Trophoblast cell (in vitro differentiated cells and primary cell): Measurements from ENCODE around the gene COX20.
"Not testable (repeated sequence)": the region's sequence is repeated elsewhere in the genome, so short reads cannot be mapped to it uniquely, and the experiment has no call there.

Experiments used
- DNase-seq, 2 donors: peaks; one replicate each; pipeline ENCODE4 v3.0.0-alpha.2; 2016
- H2AFZ ChIP-seq: 2 replicates; pipeline ENCODE4 v1.6.1; 2013; ENCODE audit warnings: low read length, moderate library complexity, mild to moderate bottlenecking; ENCODE audit not compliant: insufficient read depth, poor library complexity
- H2AK5ac ChIP-seq: 2 replicates; pipeline ENCODE4 v1.6.1; 2013; ENCODE audit warnings: mild to moderate bottlenecking, low read length
- H2BK120ac ChIP-seq: 2 replicates; pipeline ENCODE4 v1.6.1; 2013; ENCODE audit warnings: low read length, mild to moderate bottlenecking, moderate library complexity; ENCODE audit not compliant: insufficient read depth, poor library complexity
- H2BK12ac ChIP-seq: 2 replicates; pipeline ENCODE4 v1.6.1; 2013; ENCODE audit warnings: mild to moderate bottlenecking, low read length, moderate library complexity
- H2BK5ac ChIP-seq: 2 replicates; pipeline ENCODE4 v1.6.1; 2013; ENCODE audit warnings: low read length, low read depth, moderate library complexity, mild to moderate bottlenecking; ENCODE audit not compliant: poor library complexity
- H3K14ac ChIP-seq: 2 replicates; pipeline ENCODE4 v1.6.1; 2013; ENCODE audit warnings: mild to moderate bottlenecking, low read length
- H3K18ac ChIP-seq: 2 replicates; pipeline ENCODE4 v1.6.1; 2013; ENCODE audit warnings: mild to moderate bottlenecking, low read length
- H3K23ac ChIP-seq: 2 replicates; pipeline ENCODE4 v1.6.1; 2013; ENCODE audit warnings: low read length
- H3K27ac ChIP-seq: 2 replicates; pipeline ENCODE4 v1.5.1; 2013; ENCODE audit warnings: low read depth, mild to moderate bottlenecking, inconsistent platforms, low read length, moderate library complexity
- H3K27me3 ChIP-seq: 2 replicates; pipeline ENCODE4 v1.6.1; 2013; ENCODE audit warnings: inconsistent platforms, mild to moderate bottlenecking, low read length, moderate library complexity; ENCODE audit not compliant: insufficient read depth
- H3K36me3 ChIP-seq, 2 experiments: 1 replicate in 1 of 2; 2 replicates in 1 of 2; pipeline ENCODE4 v1.6.1; 2013; ENCODE audit warnings: low read length in 2 of 2, mild to moderate bottlenecking in 2 of 2, moderate library complexity in 1 of 2; ENCODE audit not compliant: insufficient read depth in 2 of 2, control insufficient read depth in 1 of 2
- H3K4ac ChIP-seq: 2 replicates; pipeline ENCODE4 v1.6.1; 2013; ENCODE audit warnings: low read depth, mild to moderate bottlenecking, low read length, moderate library complexity
- H3K4me1 ChIP-seq, 2 experiments: 1 replicate in 1 of 2; 2 replicates in 1 of 2; pipeline ENCODE4 v1.6.1; 2013; ENCODE audit warnings: low read length in 2 of 2, mild to moderate bottlenecking in 2 of 2, moderate library complexity in 1 of 2; ENCODE audit not compliant: insufficient read depth in 2 of 2, control insufficient read depth in 1 of 2
- H3K4me2 ChIP-seq: 2 replicates; pipeline ENCODE4 v1.6.1; 2013; ENCODE audit warnings: inconsistent platforms, mild to moderate bottlenecking, low read length, moderate library complexity
- H3K4me3 ChIP-seq: 2 replicates; pipeline ENCODE4 v1.5.1; 2013; ENCODE audit warnings: mild to moderate bottlenecking, low read depth, low read length, inconsistent platforms
- H3K79me1 ChIP-seq: one replicate; pipeline ENCODE4 v1.6.1; 2013; ENCODE audit warnings: low read length
- H3K79me2 ChIP-seq: 2 replicates; pipeline ENCODE4 v1.6.1; 2013; ENCODE audit warnings: low read length, mild to moderate bottlenecking; ENCODE audit not compliant: control insufficient read depth, insufficient read depth, poor library complexity
- H3K9ac ChIP-seq: 2 replicates; pipeline ENCODE4 v1.6.1; 2013; ENCODE audit warnings: mild to moderate bottlenecking, low read length
- H3K9me3 ChIP-seq: 2 replicates; pipeline ENCODE4 v1.6.1; 2013; ENCODE audit warnings: low read depth, mild to moderate bottlenecking, control low read depth, inconsistent platforms, low read length; ENCODE audit not compliant: insufficient read depth
- H4K12ac ChIP-seq: 2 replicates; pipeline ENCODE4 v1.6.1; 2013; ENCODE audit warnings: low read depth, mild to moderate bottlenecking, low read length, moderate library complexity
- H4K8ac ChIP-seq: 2 replicates; pipeline ENCODE4 v1.6.1; 2013; ENCODE audit warnings: low read depth, mild to moderate bottlenecking, low read length, moderate library complexity
- H4K91ac ChIP-seq: one replicate; pipeline ENCODE4 v1.6.1; 2013; ENCODE audit warnings: low read depth, mild to moderate bottlenecking, low read length, moderate library complexity
- WGBS: extraction: QIAGEN DNeasy Blood & Tissue Kit; methylation state at CpG from one replicate; pipeline ENCODE4 v1.1.7; 2013; ENCODE audit warnings: missing lambda C conversion rate; ENCODE audit not compliant: insufficient read length, insufficient coverage; ENCODE audit errors: extremely low coverage; 5-methylcytosine and 5-hydroxymethylcytosine counted together

COX20 gene

GRCh38 chr1:244833260-244833659 is 2.2 kb upstream of the COX20 start:
- H3K27ac ChIP-seq, H3K4ac ChIP-seq, H2BK5ac ChIP-seq, H3K14ac ChIP-seq, H3K79me2 ChIP-seq, H2BK12ac ChIP-seq, H3K4me2 ChIP-seq, H2AK5ac ChIP-seq, H3K36me3 ChIP-seq, H3K27me3 ChIP-seq, H3K9ac ChIP-seq, H2BK120ac ChIP-seq, H4K91ac ChIP-seq, H3K18ac ChIP-seq, H3K4me1 ChIP-seq, H3K9me3 ChIP-seq, DNase-seq, H2AFZ ChIP-seq, H3K4me3 ChIP-seq, H3K23ac ChIP-seq, H4K12ac ChIP-seq: not testable (repeated sequence)
- Histone ChIP-seq H4K8ac (peak overlapping the region; percentile 38), H3K79me1 (peaks cover 21% of the 10 kb centered on the region)
- no CpG with 5 or more reads among the region's 8 CpGs for WGBS

- H4K12ac ChIP-seq = peak overlapping the region; percentile 77
- no CpG with 5 or more reads among the region's 32 CpGs for WGBS
- peak overlapping the region; percentile 78 for H3K14ac ChIP-seq
- H4K8ac ChIP-seq = peak overlapping the region; percentile 82
- peak overlapping the region; percentile 90 for H4K91ac ChIP-seq
- H3K4me1 ChIP-seq = no peaks in the 10 kb centered on the region
- H3K23ac ChIP-seq = no peak overlapping the region
- H2BK5ac ChIP-seq = peak overlapping the region; percentile 56
- H3K79me2 ChIP-seq = peaks cover 6% of the 10 kb centered on the region
- no peaks in the 10 kb centered on the region for H3K9me3 ChIP-seq
- peak overlapping the region; percentile 100 for H3K27ac ChIP-seq
- peak overlapping the region; percentile 8 for H3K4ac ChIP-seq
- H3K18ac ChIP-seq = no peak overlapping the region
- H2BK120ac ChIP-seq = peak overlapping the region; percentile 54
- H3K79me1 ChIP-seq = peaks cover 21% of the 10 kb centered on the region
- H3K27me3 ChIP-seq = no peaks in the 10 kb centered on the region
- peak overlapping the region; percentile 77 for H2AFZ ChIP-seq
- peak; percentile 66 to 87 for DNase-seq
- H3K4me3 ChIP-seq = no peak overlapping the region
- no peak overlapping the region for H2BK12ac ChIP-seq
- H3K4me2 ChIP-seq = peak overlapping the region; percentile 82
- no peak overlapping the region for H2AK5ac ChIP-seq
- H3K36me3 ChIP-seq = peaks cover 0 to 3% of the 10 kb centered on the region in 2 experiments
- peak overlapping the region; percentile 67 for H3K9ac ChIP-seq
Observed at GRCh38 chr1:244833734-244834542, 1.5 kb upstream of the COX20 start.

GRCh38 chr1:244834543-244835275 is 749 bp upstream of the COX20 start:
- peak overlapping the region; percentile 77 for H2AFZ ChIP-seq
- peak overlapping the region; percentile 82 for H3K4me2 ChIP-seq
- peaks cover 6% of the 10 kb centered on the region for H3K79me2 ChIP-seq
- H3K27ac ChIP-seq = peak overlapping the region; percentile 100
- peak overlapping the region; percentile 78 for H4K12ac ChIP-seq
- H3K4me1 ChIP-seq = no peaks in the 10 kb centered on the region
- H3K23ac ChIP-seq = no peak overlapping the region
- peak overlapping the region; percentile 60 for H2AK5ac ChIP-seq
- peak overlapping the region; percentile 84 for H2BK5ac ChIP-seq
- H4K91ac ChIP-seq = peak overlapping the region; percentile 82
- peak overlapping the region; percentile 94 for H3K4ac ChIP-seq
- peak overlapping the region; percentile 81 for H2BK120ac ChIP-seq
- H3K9me3 ChIP-seq = no peaks in the 10 kb centered on the region
- no peak overlapping the region for H2BK12ac ChIP-seq
- H3K18ac ChIP-seq = peak overlapping the region; percentile 96
- H3K79me1 ChIP-seq = peaks cover 21% of the 10 kb centered on the region
- DNase-seq = peak; percentile 86 to 89
- no peaks in the 10 kb centered on the region for H3K27me3 ChIP-seq
- H3K36me3 ChIP-seq = peaks cover 0 to 1% of the 10 kb centered on the region in 2 experiments
- peak overlapping the region; percentile 89 for H3K9ac ChIP-seq
- no CpG with 5 or more reads among the region's 49 CpGs for WGBS
- peak overlapping the region; percentile 90 for H4K8ac ChIP-seq
- H3K4me3 ChIP-seq = peak overlapping the region; percentile 78
- H3K14ac ChIP-seq = peak overlapping the region; percentile 86

GRCh38 chr1:244836135-244836521 is 670 bp downstream of the COX20 start:
- H3K36me3 ChIP-seq = peaks cover 0 to 6% of the 10 kb centered on the region in 2 experiments
- no peak overlapping the region for H4K12ac ChIP-seq
- H2BK12ac ChIP-seq = no peak overlapping the region
- no peak overlapping the region for H3K18ac ChIP-seq
- H3K27me3 ChIP-seq = no peaks in the 10 kb centered on the region
- peak overlapping the region; percentile 98 for H3K9ac ChIP-seq
- H3K27ac ChIP-seq = peak overlapping the region; percentile 100
- no peak overlapping the region for H3K23ac ChIP-seq
- no peaks in the 10 kb centered on the region for H3K9me3 ChIP-seq
- H4K91ac ChIP-seq = no peak overlapping the region
- DNase-seq = peak; percentile 48 to 72
- no peak overlapping the region for H3K14ac ChIP-seq
- no peak overlapping the region for H2BK120ac ChIP-seq
- H3K79me1 ChIP-seq = peaks cover 21% of the 10 kb centered on the region
- H2AK5ac ChIP-seq = no peak overlapping the region
- peak overlapping the region; percentile 57 for H3K4ac ChIP-seq
- peak overlapping the region; percentile 55 for H3K4me3 ChIP-seq
- no peak overlapping the region for H2BK5ac ChIP-seq
- WGBS = no CpG with 5 or more reads among the region's 7 CpGs
- peaks cover 6% of the 10 kb centered on the region for H3K79me2 ChIP-seq
- H4K8ac ChIP-seq = no peak overlapping the region
- H3K4me2 ChIP-seq = peak overlapping the region; percentile 61
- no peak overlapping the region for H2AFZ ChIP-seq
- H3K4me1 ChIP-seq = no peaks in the 10 kb centered on the region
